Measurements from ENCODE around the gene DQX1. TPM values are rescaled to one million over a fixed set of nuclear protein-coding genes. Genes with fewer than 3 reads are reported as not detected.
A peak's percentile ranks its signal among the peaks of the same experiment; 100 is the strongest.

The DQX1 gene
- total and polyA plus RNA-seq, 4 donors = 0.05 to 1.0 (median 0.08) TPM; not detected in 1

DNA sequence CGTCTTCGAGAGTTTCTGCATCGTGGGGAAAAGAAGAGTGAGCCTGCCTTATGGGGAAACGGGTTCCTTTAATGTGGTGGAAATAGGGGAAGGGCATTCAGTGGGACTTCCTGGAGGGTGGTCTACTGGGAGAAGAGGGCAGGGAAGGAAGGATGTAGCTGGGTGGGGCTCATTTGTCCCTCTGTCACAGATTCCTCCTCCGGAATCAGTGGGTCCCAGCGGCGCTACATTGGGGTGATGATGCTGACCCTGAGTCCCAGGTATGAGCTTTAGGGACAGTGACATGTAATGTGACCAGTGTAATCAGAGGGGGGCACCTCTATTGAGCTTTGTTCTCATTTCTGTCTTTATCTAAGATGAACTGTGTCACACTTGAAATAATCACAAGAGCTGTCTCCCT lies 5.6 kb upstream of the DQX1 start:
- H3K9ac ChIP-seq (ENCODE audit: low read depth in 1 of 2, low read length in 2 of 2) = no peak overlapping the region
- no peak overlapping the region for H3K27ac ChIP-seq (ENCODE audit: low read depth in 1 of 2, low read length in 2 of 2)
- no peak for DNase-seq (ENCODE audit: low spot score)
- H3K36me3 ChIP-seq (ENCODE audit: control insufficient read depth in 4 of 4, insufficient read depth in 3 of 4, low read depth in 1 of 4, low read length in 3 of 4) = peaks cover 5 to 15% (median 7%) of the 10 kb centered on the region in 4 donors
- TF ChIP-seq YY1 (IDR thresholded peaks at IDR 0.05) = no peak
- H3K4me3 ChIP-seq (ENCODE audit: low read depth in 1 of 3, low read length in 3 of 3) = no peak overlapping the region
- no peaks in the 10 kb centered on the region for H3K9me3 ChIP-seq (ENCODE audit: control insufficient read depth in 4 of 4, low read length in 3 of 4)
- no peaks in the 10 kb centered on the region for H3K27me3 ChIP-seq (ENCODE audit: control insufficient read depth in 4 of 4, insufficient read depth in 4 of 4, low read length in 3 of 4)
- 89% methylated on average over 7 of the region's 7 CpGs for WGBS
- peaks cover 8 to 26% (median 19%) of the 10 kb centered on the region in 4 donors for H3K4me1 ChIP-seq (ENCODE audit: control insufficient read depth in 4 of 4, insufficient read depth in 4 of 4, low read length in 3 of 4)

DNA sequence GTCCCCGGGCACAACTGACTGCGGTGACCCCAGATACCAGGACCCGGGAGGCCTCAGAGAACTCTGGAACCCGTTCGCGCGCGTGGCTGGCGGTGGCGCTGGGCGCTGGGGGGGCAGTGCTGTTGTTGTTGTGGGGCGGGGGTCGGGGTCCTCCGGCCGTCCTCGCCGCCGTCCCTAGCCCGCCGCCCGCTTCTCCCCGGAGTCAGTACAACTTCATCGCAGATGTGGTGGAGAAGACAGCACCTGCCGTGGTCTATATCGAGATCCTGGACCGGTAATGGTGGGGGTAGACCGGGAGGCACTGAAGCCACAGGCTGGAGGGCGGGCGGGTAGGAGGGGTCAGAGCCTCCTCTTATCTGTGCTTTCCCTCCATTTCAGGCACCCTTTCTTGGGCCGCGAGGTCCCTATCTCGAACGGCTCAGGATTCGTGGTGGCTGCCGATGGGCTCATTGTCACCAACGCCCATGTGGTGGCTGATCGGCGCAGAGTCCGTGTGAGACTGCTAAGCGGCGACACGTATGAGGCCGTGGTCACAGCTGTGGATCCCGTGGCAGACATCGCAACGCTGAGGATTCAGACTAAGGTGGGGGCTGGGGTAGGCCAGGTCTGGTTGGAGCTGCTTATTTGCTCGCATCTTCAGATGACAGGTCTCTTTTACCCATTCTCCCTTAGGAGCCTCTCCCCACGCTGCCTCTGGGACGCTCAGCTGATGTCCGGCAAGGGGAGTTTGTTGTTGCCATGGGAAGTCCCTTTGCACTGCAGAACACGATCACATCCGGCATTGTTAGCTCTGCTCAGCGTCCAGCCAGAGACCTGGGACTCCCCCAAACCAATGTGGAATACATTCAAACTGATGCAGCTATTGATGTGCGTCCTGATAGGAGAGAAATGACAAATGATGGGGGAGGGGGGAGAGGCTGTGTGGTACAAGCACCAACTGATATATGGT lies 4.5 kb upstream of the DQX1 start:
- Histone ChIP-seq H3K4me3 (ENCODE audit: low read depth in 1 of 3, low read length in 3 of 3) (peak overlapping the region; percentile 62 to 74 (median 67)), H3K36me3 (ENCODE audit: control insufficient read depth in 4 of 4, insufficient read depth in 3 of 4, low read depth in 1 of 4, low read length in 3 of 4) (peaks cover 9 to 26% (median 17%) of the 10 kb centered on the region in 4 donors), H3K27ac (ENCODE audit: low read depth in 1 of 2, low read length in 2 of 2) (peak overlapping the region; percentile 65 to 85), H3K4me1 (ENCODE audit: control insufficient read depth in 4 of 4, insufficient read depth in 4 of 4, low read length in 3 of 4) (peaks cover 8 to 26% (median 19%) of the 10 kb centered on the region in 4 donors), H3K9me3 (ENCODE audit: control insufficient read depth in 4 of 4, low read length in 3 of 4) (no peaks in the 10 kb centered on the region), H3K27me3 (ENCODE audit: control insufficient read depth in 4 of 4, insufficient read depth in 4 of 4, low read length in 3 of 4) (no peaks in the 10 kb centered on the region), H3K9ac (ENCODE audit: low read depth in 1 of 2, low read length in 2 of 2) (peak overlapping the region; percentile 15 to 48)
- TF ChIP-seq, protein P1, sequence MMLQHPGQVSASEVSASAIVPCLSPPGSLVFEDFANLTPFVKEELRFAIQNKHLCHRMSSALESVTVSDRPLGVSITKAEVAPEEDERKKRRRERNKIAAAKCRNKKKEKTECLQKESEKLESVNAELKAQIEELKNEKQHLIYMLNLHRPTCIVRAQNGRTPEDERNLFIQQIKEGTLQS (IDR thresholded peaks at IDR 0.05) = no peak
- no peak for TF ChIP-seq NR2F2 (IDR thresholded peaks at IDR 0.05)
- TF ChIP-seq EGR1 (IDR thresholded peaks at IDR 0.05; ENCODE audit: low read depth in 2 of 2) = no peak
- no peak for TF ChIP-seq JUND (IDR thresholded peaks at IDR 0.05)
- TF ChIP-seq, protein P2, sequence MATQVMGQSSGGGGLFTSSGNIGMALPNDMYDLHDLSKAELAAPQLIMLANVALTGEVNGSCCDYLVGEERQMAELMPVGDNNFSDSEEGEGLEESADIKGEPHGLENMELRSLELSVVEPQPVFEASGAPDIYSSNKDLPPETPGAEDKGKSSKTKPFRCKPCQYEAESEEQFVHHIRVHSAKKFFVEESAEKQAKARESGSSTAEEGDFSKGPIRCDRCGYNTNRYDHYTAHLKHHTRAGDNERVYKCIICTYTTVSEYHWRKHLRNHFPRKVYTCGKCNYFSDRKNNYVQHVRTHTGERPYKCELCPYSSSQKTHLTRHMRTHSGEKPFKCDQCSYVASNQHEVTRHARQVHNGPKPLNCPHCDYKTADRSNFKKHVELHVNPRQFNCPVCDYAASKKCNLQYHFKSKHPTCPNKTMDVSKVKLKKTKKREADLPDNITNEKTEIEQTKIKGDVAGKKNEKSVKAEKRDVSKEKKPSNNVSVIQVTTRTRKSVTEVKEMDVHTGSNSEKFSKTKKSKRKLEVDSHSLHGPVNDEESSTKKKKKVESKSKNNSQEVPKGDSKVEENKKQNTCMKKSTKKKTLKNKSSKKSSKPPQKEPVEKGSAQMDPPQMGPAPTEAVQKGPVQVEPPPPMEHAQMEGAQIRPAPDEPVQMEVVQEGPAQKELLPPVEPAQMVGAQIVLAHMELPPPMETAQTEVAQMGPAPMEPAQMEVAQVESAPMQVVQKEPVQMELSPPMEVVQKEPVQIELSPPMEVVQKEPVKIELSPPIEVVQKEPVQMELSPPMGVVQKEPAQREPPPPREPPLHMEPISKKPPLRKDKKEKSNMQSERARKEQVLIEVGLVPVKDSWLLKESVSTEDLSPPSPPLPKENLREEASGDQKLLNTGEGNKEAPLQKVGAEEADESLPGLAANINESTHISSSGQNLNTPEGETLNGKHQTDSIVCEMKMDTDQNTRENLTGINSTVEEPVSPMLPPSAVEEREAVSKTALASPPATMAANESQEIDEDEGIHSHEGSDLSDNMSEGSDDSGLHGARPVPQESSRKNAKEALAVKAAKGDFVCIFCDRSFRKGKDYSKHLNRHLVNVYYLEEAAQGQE (IDR thresholded peaks at IDR 0.05) = no peak
- no peak for TF ChIP-seq RAD21 (IDR thresholded peaks at IDR 0.05)
- no peak for TF ChIP-seq SP1 (IDR thresholded peaks at IDR 0.05)
- TF ChIP-seq, protein P3, sequence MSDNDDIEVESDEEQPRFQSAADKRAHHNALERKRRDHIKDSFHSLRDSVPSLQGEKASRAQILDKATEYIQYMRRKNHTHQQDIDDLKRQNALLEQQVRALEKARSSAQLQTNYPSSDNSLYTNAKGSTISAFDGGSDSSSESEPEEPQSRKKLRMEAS (IDR thresholded peaks at IDR 0.05) = no peak
- TF ChIP-seq, protein P4, sequence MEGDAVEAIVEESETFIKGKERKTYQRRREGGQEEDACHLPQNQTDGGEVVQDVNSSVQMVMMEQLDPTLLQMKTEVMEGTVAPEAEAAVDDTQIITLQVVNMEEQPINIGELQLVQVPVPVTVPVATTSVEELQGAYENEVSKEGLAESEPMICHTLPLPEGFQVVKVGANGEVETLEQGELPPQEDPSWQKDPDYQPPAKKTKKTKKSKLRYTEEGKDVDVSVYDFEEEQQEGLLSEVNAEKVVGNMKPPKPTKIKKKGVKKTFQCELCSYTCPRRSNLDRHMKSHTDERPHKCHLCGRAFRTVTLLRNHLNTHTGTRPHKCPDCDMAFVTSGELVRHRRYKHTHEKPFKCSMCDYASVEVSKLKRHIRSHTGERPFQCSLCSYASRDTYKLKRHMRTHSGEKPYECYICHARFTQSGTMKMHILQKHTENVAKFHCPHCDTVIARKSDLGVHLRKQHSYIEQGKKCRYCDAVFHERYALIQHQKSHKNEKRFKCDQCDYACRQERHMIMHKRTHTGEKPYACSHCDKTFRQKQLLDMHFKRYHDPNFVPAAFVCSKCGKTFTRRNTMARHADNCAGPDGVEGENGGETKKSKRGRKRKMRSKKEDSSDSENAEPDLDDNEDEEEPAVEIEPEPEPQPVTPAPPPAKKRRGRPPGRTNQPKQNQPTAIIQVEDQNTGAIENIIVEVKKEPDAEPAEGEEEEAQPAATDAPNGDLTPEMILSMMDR (IDR thresholded peaks at IDR 0.05; ENCODE audit: low read depth, low read length, missing input control) = no peak
- WGBS = 8% methylated on average over 54 of the region's 54 CpGs
- peak; percentile 84 for DNase-seq (ENCODE audit: low spot score)

Measured in liver (tissue), 9 donors.